Mesenchymal stem cell (in vitro differentiated cells and primary cell): Measurements from ENCODE around the gene FGD6.

Experiments
- DNase-seq: peaks from one replicate; pipeline ENCODE4 v3.0.0-alpha.2; 2013
- H2AFZ ChIP-seq: one replicate; pipeline ENCODE4 v1.6.1; 2013; ENCODE audit warnings: low read depth, mild to moderate bottlenecking, control low read depth, inconsistent platforms, low read length, moderate library complexity
- H2AK5ac ChIP-seq: 2 replicates; pipeline ENCODE4 v1.6.1; 2013; ENCODE audit warnings: low read length, moderate library complexity, mild to moderate bottlenecking, inconsistent platforms; ENCODE audit not compliant: severe bottlenecking
- H2BK120ac ChIP-seq: one replicate; pipeline ENCODE4 v1.6.1; 2013; ENCODE audit warnings: low read depth, mild to moderate bottlenecking, inconsistent platforms, low read length, moderate library complexity
- H2BK12ac ChIP-seq, 2 experiments: one replicate each; pipeline ENCODE4 v1.6.1; 2013; ENCODE audit warnings: inconsistent platforms in 2 of 2, low read length in 2 of 2, mild to moderate bottlenecking in 2 of 2, moderate library complexity in 2 of 2, control low read depth in 1 of 2
- H2BK15ac ChIP-seq: one replicate; pipeline ENCODE4 v1.6.1; 2013; ENCODE audit warnings: mild to moderate bottlenecking, low read depth, inconsistent platforms; ENCODE audit not compliant: poor library complexity, severe bottlenecking
- H2BK5ac ChIP-seq: 2 replicates; pipeline ENCODE4 v1.6.1; 2013; ENCODE audit warnings: low read depth, mild to moderate bottlenecking, low read length, control low read depth, inconsistent platforms; ENCODE audit not compliant: poor library complexity, severe bottlenecking
- H3K14ac ChIP-seq, 2 experiments: one replicate each; pipeline ENCODE4 v1.6.1; 2013; ENCODE audit warnings: inconsistent platforms in 2 of 2, low read length in 2 of 2, control low read depth in 1 of 2, mild to moderate bottlenecking in 1 of 2, moderate library complexity in 1 of 2
- H3K18ac ChIP-seq, 2 experiments: one replicate each; pipeline ENCODE4 v1.6.1; 2013; ENCODE audit warnings: inconsistent platforms in 2 of 2, low read length in 2 of 2, control low read depth in 1 of 2, low read depth in 1 of 2, mild to moderate bottlenecking in 1 of 2
- H3K23ac ChIP-seq, 2 experiments: one replicate each; pipeline ENCODE4 v1.6.1; 2013; ENCODE audit warnings: inconsistent platforms in 2 of 2, low read length in 2 of 2, mild to moderate bottlenecking in 2 of 2, moderate library complexity in 2 of 2, control low read depth in 1 of 2
- H3K27ac ChIP-seq: 2 replicates; pipeline ENCODE4 v1.5.1; 2013; ENCODE audit warnings: mild to moderate bottlenecking, moderate library complexity, low read length, control low read depth, inconsistent platforms; ENCODE audit not compliant: poor library complexity, severe bottlenecking
- H3K27me3 ChIP-seq, 2 experiments: 2 replicates each; pipeline versions ENCODE4 v1.6.1 to v1.7.0; 2013; ENCODE audit warnings: low read length in 2 of 2, mild to moderate bottlenecking in 2 of 2, moderate library complexity in 2 of 2, control low read depth in 1 of 2, inconsistent platforms in 1 of 2; ENCODE audit not compliant: control insufficient read depth in 1 of 2, insufficient read depth in 1 of 2
- H3K36me3 ChIP-seq, 2 experiments: 2 replicates each; pipeline versions ENCODE4 v1.6.1 to v1.7.0; 2013; ENCODE audit warnings: low read length in 2 of 2, control low read depth in 1 of 2, inconsistent platforms in 1 of 2, low read depth in 1 of 2, mild to moderate bottlenecking in 1 of 2; ENCODE audit not compliant: insufficient read depth in 2 of 2, control insufficient read depth in 1 of 2
- H3K4ac ChIP-seq, 2 experiments: one replicate each; pipeline ENCODE4 v1.6.1; 2013; ENCODE audit warnings: inconsistent platforms in 2 of 2, low read length in 2 of 2, mild to moderate bottlenecking in 2 of 2, moderate library complexity in 2 of 2, control low read depth in 1 of 2, low read depth in 1 of 2
- H3K4me1 ChIP-seq: 2 replicates; pipeline ENCODE4 v1.6.1; 2013; ENCODE audit warnings: low read depth, low read length, control low read depth; ENCODE audit not compliant: control insufficient read depth, insufficient read depth
- H3K4me2 ChIP-seq: 2 replicates; pipeline ENCODE4 v1.6.1; 2013; ENCODE audit warnings: low read length, mild to moderate bottlenecking, inconsistent platforms; ENCODE audit not compliant: poor library complexity, severe bottlenecking
- H3K4me3 ChIP-seq, 2 experiments: 2 replicates each; pipeline versions ENCODE4 v1.5.1 to v1.7.0; 2013; ENCODE audit warnings: low read length in 2 of 2, mild to moderate bottlenecking in 2 of 2, control low read depth in 1 of 2, low read depth in 1 of 2; ENCODE audit not compliant: insufficient read depth in 1 of 2
- H3K79me1 ChIP-seq: replicated peaks from 2 replicates; pipeline ENCODE4 v1.6.1; 2013; ENCODE audit warnings: mild to moderate bottlenecking, control low read depth, low read length, inconsistent platforms; ENCODE audit not compliant: poor library complexity, severe bottlenecking
- H3K9ac ChIP-seq: 2 replicates; pipeline ENCODE4 v1.7.0; 2013; ENCODE audit warnings: mild to moderate bottlenecking, low read length, moderate library complexity
- H3K9me3 ChIP-seq: 2 replicates; pipeline ENCODE4 v1.7.0; 2013; ENCODE audit warnings: mild to moderate bottlenecking, low read length; ENCODE audit not compliant: control insufficient read depth
- H4K8ac ChIP-seq: one replicate; pipeline ENCODE4 v1.6.1; 2013; ENCODE audit warnings: inconsistent platforms, mild to moderate bottlenecking, low read length, moderate library complexity
- H4K91ac ChIP-seq: one replicate; pipeline ENCODE4 v1.6.1; 2013; ENCODE audit warnings: mild to moderate bottlenecking, low read length, inconsistent platforms
- WGBS: methylation state at CpG from one replicate; pipeline ENCODE4 v1.1.7; 2013; ENCODE audit warnings: mixed read lengths; 5-methylcytosine and 5-hydroxymethylcytosine counted together

The FGD6 gene

DNA sequence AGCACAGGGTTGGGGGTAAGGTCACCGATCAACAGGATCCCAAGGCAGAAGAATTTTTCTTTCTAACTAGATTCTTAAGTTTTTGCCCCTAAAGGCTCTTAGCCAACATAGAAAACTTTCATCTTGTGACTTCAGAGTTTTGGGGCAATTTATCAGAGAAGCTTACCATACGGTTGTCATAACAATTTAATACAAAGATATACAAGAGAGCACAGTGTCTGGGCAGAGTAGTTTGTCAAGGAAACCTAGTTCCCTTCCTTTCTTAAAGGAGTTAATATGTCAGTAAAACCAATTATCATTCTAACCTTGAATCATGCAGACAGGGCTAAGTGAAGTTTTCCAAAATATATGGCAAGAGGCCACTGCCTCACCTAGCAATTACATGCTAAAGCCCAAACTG, 162.2 kb downstream of the FGD6 start:
- Histone ChIP-seq H2BK15ac (no peak overlapping the region), H3K4me2 (no peak overlapping the region), H3K4me1 (no peaks in the 10 kb centered on the region), H3K23ac (no peak overlapping the region), H3K27me3 (no peaks in the 10 kb centered on the region), H3K18ac (no peak overlapping the region), H3K9me3 (no peaks in the 10 kb centered on the region), H2BK120ac (no peak overlapping the region), H2BK5ac (no peak overlapping the region), H3K4me3 (no peak overlapping the region), H2BK12ac (no peak overlapping the region), H3K36me3 (peaks cover 27 to 75% of the 10 kb centered on the region in 2 experiments), H2AK5ac (no peak overlapping the region), H3K27ac (no peak overlapping the region), H2AFZ (no peak overlapping the region), H3K9ac (no peak overlapping the region), H3K4ac (no peak overlapping the region), H4K91ac (no peak overlapping the region), H4K8ac (no peak overlapping the region), H3K14ac (no peak overlapping the region), H3K79me1 (peaks cover 4% of the 10 kb centered on the region)
- no peak for DNase-seq
- WGBS = 100% methylated on average over 1 of the region's 2 CpGs

DNA sequence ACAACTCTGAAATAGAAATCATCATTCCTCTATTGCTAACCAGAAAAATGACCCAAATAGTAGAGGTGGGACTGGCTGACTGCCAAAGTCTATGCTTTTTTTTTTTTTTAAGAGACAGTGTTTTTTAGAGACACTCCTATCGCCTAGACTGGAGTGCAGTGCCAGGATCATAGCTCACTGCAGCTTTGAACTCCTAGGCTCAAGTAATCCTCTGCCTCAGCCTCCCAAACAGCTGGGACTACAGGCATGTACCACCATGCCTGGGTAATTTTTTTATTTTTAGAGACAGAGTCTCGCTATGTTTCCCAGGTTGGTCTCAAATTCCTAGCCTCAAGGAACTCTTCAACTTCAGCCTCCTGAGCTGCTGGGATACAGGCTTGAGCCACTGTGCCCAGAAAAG, 163.1 kb downstream of the FGD6 start:
- H2BK12ac ChIP-seq = no peak overlapping the region
- DNase-seq = no peak
- 93% methylated on average over 2 of the region's 2 CpGs for WGBS
- no peaks in the 10 kb centered on the region for H3K4me1 ChIP-seq
- no peak overlapping the region for H2AK5ac ChIP-seq
- no peak overlapping the region for H3K4me3 ChIP-seq
- peaks cover 27 to 71% of the 10 kb centered on the region in 2 experiments for H3K36me3 ChIP-seq
- H3K4ac ChIP-seq = no peak overlapping the region
- no peak overlapping the region for H3K14ac ChIP-seq
- no peak overlapping the region for H4K91ac ChIP-seq
- H4K8ac ChIP-seq = no peak overlapping the region
- no peak overlapping the region for H3K18ac ChIP-seq
- H2BK120ac ChIP-seq = no peak overlapping the region
- H2BK5ac ChIP-seq = no peak overlapping the region
- no peak overlapping the region for H3K27ac ChIP-seq
- no peak overlapping the region for H2BK15ac ChIP-seq
- H3K23ac ChIP-seq = no peak overlapping the region
- no peak overlapping the region for H3K9ac ChIP-seq
- no peaks in the 10 kb centered on the region for H3K27me3 ChIP-seq
- H3K79me1 ChIP-seq = peaks cover 1% of the 10 kb centered on the region
- H3K9me3 ChIP-seq = no peaks in the 10 kb centered on the region
- H3K4me2 ChIP-seq = no peak overlapping the region
- no peak overlapping the region for H2AFZ ChIP-seq

DNA sequence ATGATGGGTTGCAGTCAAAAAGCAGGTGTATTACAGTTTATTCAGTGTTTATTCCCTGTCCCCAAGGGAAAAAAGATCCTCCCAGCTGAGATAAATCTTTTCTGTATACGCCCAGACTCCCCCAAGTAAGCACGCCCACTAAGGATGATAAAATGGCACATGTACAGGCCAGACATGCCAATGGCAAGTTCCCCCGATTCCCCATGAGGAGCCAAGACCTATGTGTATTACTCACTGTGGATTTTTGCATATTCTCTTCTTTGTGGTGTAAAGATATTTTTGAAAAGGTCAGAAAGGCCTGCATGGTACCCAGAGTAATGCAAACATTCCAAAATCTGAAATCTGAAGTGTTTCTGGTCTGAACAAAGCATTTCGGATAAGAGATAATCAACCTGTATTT, 166.0 kb downstream of the FGD6 start:
- no peak overlapping the region for H4K91ac ChIP-seq
- no peak overlapping the region for H2AFZ ChIP-seq
- DNase-seq = no peak
- no peak overlapping the region for H2BK15ac ChIP-seq
- H3K4me3 ChIP-seq = no peak overlapping the region
- 95% methylated on average over 3 of the region's 4 CpGs for WGBS
- peaks cover 3% of the 10 kb centered on the region for H3K79me1 ChIP-seq
- H2AK5ac ChIP-seq = no peak overlapping the region
- H2BK5ac ChIP-seq = no peak overlapping the region
- no peak overlapping the region for H3K27ac ChIP-seq
- H4K8ac ChIP-seq = no peak overlapping the region
- no peak overlapping the region for H3K4me2 ChIP-seq
- no peaks in the 10 kb centered on the region for H3K4me1 ChIP-seq
- H3K27me3 ChIP-seq = no peaks in the 10 kb centered on the region
- H2BK120ac ChIP-seq = no peak overlapping the region
- H3K9me3 ChIP-seq = no peaks in the 10 kb centered on the region
- peaks cover 28 to 78% of the 10 kb centered on the region in 2 experiments for H3K36me3 ChIP-seq
- H3K4ac ChIP-seq = no peak overlapping the region
- H3K23ac ChIP-seq = no peak overlapping the region
- no peak overlapping the region for H3K14ac ChIP-seq
- H3K9ac ChIP-seq = no peak overlapping the region
- H3K18ac ChIP-seq = no peak overlapping the region
- H2BK12ac ChIP-seq = no peak overlapping the region

DNA sequence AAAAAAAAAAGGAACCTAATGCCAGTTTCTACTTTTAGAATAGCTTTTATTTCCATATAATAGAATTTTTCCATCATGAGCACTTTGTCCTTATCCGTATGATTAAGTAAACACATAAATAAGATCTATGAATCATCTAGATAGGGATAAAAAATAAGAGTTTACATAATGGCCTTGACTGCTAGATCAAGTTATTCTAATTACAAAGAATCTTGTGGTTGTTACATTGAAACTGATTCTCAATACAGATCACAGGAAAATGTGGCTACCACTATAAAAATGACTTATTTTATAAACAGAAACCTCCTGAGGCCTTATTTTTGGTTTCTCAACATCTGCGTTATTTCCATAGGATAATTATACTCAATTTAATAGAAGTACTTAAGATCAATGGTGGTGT, 179.4 kb downstream of the FGD6 start:
- Histone ChIP-seq H4K8ac (no peak overlapping the region), H3K4ac (no peak overlapping the region), H3K9ac (no peak overlapping the region), H2BK15ac (no peak overlapping the region), H4K91ac (no peak overlapping the region), H3K18ac (no peak overlapping the region), H2BK5ac (no peak overlapping the region), H2BK12ac (no peak overlapping the region), H2AFZ (no peak overlapping the region), H2BK120ac (no peak overlapping the region), H2AK5ac (no peak overlapping the region), H3K4me3 (no peak overlapping the region), H3K9me3 (no peaks in the 10 kb centered on the region), H3K27me3 (no peaks in the 10 kb centered on the region), H3K14ac (no peak overlapping the region), H3K23ac (no peak overlapping the region), H3K4me1 (no peaks in the 10 kb centered on the region), H3K4me2 (no peak overlapping the region), H3K27ac (no peak overlapping the region), H3K79me1 (peaks cover 10% of the 10 kb centered on the region), H3K36me3 (peaks cover 7 to 71% of the 10 kb centered on the region in 2 experiments)
- no CpG with 5 or more reads among the region's 2 CpGs for WGBS
- no peak for DNase-seq
